ENCODE data around the gene DENND1B. TPM values are rescaled to one million over a fixed set of nuclear protein-coding genes. Genes with fewer than 3 reads are reported as not detected.
"Not testable (repeated sequence)": the region's sequence is repeated elsewhere in the genome, so short reads cannot be mapped to it uniquely, and the experiment has no call there.

Gene DENND1B
- total RNA-seq, 2 experiments from 2014 or later = 22.5 to 27.9 TPM

DNA sequence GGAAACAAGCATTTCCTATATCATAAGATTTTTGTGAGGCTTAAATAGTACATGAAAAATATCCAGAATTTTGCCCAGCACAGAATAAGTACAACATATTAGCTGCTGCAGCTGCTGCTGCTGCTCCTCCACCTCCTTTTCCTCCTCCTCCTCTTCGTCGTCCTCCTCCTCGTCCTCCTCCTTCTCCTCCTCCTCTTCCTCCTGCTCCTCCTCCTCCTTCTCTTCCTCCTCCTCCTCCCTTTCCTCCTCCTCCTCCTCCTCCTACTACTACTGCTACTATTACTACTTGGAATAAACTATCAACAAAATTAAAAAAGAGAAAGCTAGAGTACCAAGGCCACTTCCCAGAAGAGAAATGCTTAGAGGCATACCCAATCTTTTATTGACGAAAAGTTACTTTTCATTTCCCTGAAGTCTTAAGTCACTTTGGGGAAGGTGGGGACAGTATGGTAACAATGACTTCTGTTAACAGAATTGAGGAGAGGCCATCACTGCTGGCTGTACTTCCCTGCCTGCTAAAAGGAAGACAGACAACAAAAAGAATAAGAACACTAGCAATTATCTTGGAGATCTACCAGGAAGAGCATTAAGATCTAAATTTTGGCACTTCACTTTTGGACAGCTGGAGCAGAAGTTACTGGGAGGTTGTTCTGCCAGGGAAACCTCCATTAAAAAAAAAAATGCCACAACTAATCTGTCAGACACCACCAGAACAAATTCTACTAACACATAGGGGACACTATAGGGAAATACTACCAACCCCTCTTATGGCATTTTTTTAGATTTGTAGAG is 7.1 kb downstream of the DENND1B start:
- no peak overlapping the region for H3K4me3 Mint-ChIP-seq
- ATAC-seq (no peak), DNase-seq (no peak)
- CTCF ChIA-PET = no interaction called here
- no peaks in the 10 kb centered on the region for H3K27me3 Mint-ChIP-seq (ENCODE audit: low read depth)
- POLR2A ChIA-PET = interaction anchor here (0.6 kb wide), 2 partner anchors 139 to 1227 kb away, joined by 3 to 4 read pairs; no protein-coding TSS in a partner anchor
- H3K4me1 Mint-ChIP-seq (ENCODE audit: low read depth) = peaks cover 55% of the 10 kb centered on the region
- H3K36me3 Mint-ChIP-seq (ENCODE audit: low read depth) = peaks cover 55% of the 10 kb centered on the region
- H3K9me3 Mint-ChIP-seq (ENCODE audit: insufficient read depth) = no peaks in the 10 kb centered on the region
- H3K27ac Mint-ChIP-seq = no peak overlapping the region

DNA sequence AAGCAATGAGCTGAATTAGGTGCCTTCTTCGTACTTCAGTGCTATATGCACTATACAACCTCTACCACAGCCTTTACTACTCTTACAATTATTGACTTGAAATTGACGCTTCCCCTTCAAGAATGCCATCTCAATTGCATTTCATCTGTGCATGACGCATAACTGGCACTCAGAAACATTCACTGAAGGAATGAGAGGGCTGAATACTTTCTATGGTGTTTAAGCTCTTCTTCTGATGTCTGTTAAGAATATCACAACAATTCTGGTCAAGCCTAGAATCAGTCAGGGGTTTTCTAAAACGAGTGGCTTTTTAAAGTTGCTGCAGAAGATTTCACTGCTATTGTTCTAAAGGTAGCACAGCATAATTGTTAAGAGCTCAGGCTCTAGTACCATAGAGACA is 11.5 kb downstream of the DENND1B start:
- no peak overlapping the region for H3K4me3 Mint-ChIP-seq
- no peaks in the 10 kb centered on the region for H3K9me3 Mint-ChIP-seq (ENCODE audit: insufficient read depth)
- H3K36me3 Mint-ChIP-seq (ENCODE audit: low read depth) = peaks cover 47% of the 10 kb centered on the region
- CTCF ChIA-PET = interaction anchor here (0.8 to 1.7 kb wide), 2 partner anchors 12 to 392 kb away, joined by 4 to 5 read pairs; partner anchors contain the start of gene DENND1B
- no peak for DNase-seq
- no peaks in the 10 kb centered on the region for H3K27me3 Mint-ChIP-seq (ENCODE audit: low read depth)
- no peak overlapping the region for H3K27ac Mint-ChIP-seq
- H3K4me1 Mint-ChIP-seq (ENCODE audit: low read depth) = peaks cover 42% of the 10 kb centered on the region
- POLR2A ChIA-PET = interaction anchor here (3.3 kb wide), 1 partner anchor 12 kb away, joined by 11 read pairs; the partner anchor contains the start of gene DENND1B
- ATAC-seq = no peak

- no peak for DNase-seq
- ChIA-PET POLR2A (interaction anchor here (3.3 kb wide), 1 partner anchor 12 kb away, joined by 11 read pairs; the partner anchor contains the start of gene DENND1B), CTCF (interaction anchor here (0.8 to 1.7 kb wide), 2 partner anchors 12 to 393 kb away, joined by 4 to 5 read pairs; partner anchors contain the start of gene DENND1B)
- Mint-ChIP-seq H3K36me3 (ENCODE audit: low read depth) (peaks cover 44% of the 10 kb centered on the region), H3K27me3 (ENCODE audit: low read depth) (no peaks in the 10 kb centered on the region), H3K9me3 (ENCODE audit: insufficient read depth) (no peaks in the 10 kb centered on the region), H3K27ac (no peak overlapping the region), H3K4me1 (ENCODE audit: low read depth) (peaks cover 38% of the 10 kb centered on the region), H3K4me3 (no peak overlapping the region)
- no peak for ATAC-seq
These were observed 12.0 kb downstream of the DENND1B start for GRCh38 chr1:197763307-197763706.

- peaks cover 34% of the 10 kb centered on the region for H3K36me3 Mint-ChIP-seq (ENCODE audit: low read depth)
- ATAC-seq (no peak), DNase-seq (no peak)
- ChIA-PET CTCF (interaction anchor here (0.8 to 0.9 kb wide), 2 partner anchors 144 to 146 kb away, joined by 3 to 4 read pairs; no protein-coding TSS in a partner anchor), POLR2A (interaction anchor here (0.6 to 3.3 kb wide), 2 partner anchors 14 to 82 kb away, joined by 3 to 11 read pairs; partner anchors contain the start of gene DENND1B)
- H3K9me3 Mint-ChIP-seq (ENCODE audit: insufficient read depth) = no peaks in the 10 kb centered on the region
- H3K4me1 Mint-ChIP-seq (ENCODE audit: low read depth) = peaks cover 28% of the 10 kb centered on the region
- no peaks in the 10 kb centered on the region for H3K27me3 Mint-ChIP-seq (ENCODE audit: low read depth)
- no peak overlapping the region for H3K27ac Mint-ChIP-seq
- H3K4me3 Mint-ChIP-seq = no peak overlapping the region
These were observed 13.6 kb downstream of the DENND1B start for GRCh38 chr1:197761654-197762053.

DNA sequence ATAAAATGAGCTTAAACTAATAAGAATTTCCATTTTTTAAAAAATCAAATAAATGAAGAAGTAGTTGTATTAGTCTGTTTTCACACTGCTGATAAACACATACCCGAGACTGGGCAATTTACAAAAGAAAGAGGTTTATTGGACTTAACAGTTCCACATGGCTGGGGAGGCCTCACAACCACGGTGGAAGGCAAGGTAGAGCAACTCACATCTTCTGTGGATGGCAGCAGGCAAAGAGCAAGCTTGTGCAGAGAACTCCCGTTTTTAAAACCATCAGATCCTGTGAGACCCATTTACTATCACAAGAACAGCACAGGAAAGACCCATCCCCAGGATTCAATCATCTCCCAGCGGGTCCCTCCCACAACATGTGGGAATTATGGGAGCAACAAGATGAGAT is 19.7 kb downstream of the DENND1B start:
- H3K4me3 Mint-ChIP-seq; H3K9me3 Mint-ChIP-seq (ENCODE audit: insufficient read depth); H3K27ac Mint-ChIP-seq; ATAC-seq; H3K27me3 Mint-ChIP-seq (ENCODE audit: low read depth); POLR2A ChIA-PET; DNase-seq: not testable (repeated sequence)
- CTCF ChIA-PET = interaction anchor here (0.7 to 1.1 kb wide), 2 partner anchors 10 to 143 kb away, joined by 3 read pairs; no protein-coding TSS in a partner anchor
- peaks cover 10% of the 10 kb centered on the region for H3K4me1 Mint-ChIP-seq (ENCODE audit: low read depth)
- peaks cover 33% of the 10 kb centered on the region for H3K36me3 Mint-ChIP-seq (ENCODE audit: low read depth)

- peaks cover 35% of the 10 kb centered on the region for H3K36me3 Mint-ChIP-seq (ENCODE audit: low read depth)
- H3K4me1 Mint-ChIP-seq (ENCODE audit: low read depth) = peaks cover 13% of the 10 kb centered on the region
- CTCF ChIA-PET; H3K27ac Mint-ChIP-seq; H3K27me3 Mint-ChIP-seq (ENCODE audit: low read depth); H3K9me3 Mint-ChIP-seq (ENCODE audit: insufficient read depth); ATAC-seq; POLR2A ChIA-PET; DNase-seq; H3K4me3 Mint-ChIP-seq: not testable (repeated sequence)
These were observed 22.6 kb downstream of the DENND1B start for GRCh38 chr1:197752652-197753164.

DNA sequence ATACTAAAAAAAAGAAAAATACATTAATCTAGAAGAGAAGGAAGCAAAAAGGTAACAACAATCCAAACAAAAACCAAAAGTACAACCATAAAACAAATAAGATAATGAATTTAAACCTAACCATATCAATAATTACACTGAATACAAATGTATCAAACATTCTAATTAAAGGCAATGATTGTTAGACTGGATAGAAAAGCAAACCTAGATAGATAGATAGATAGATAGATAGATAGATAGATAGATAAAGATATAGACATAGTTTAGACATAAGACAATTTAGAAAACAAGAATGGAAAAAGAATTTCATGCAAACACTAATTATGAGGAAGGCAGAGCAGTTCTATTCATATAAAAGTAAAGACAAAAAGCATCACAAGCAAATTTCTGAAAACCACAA is 24.9 kb downstream of the DENND1B start:
- ATAC-seq (no peak), DNase-seq (no peak)
- no peak overlapping the region for H3K27ac Mint-ChIP-seq
- CTCF ChIA-PET = no interaction called here
- no peaks in the 10 kb centered on the region for H3K9me3 Mint-ChIP-seq (ENCODE audit: insufficient read depth)
- peaks cover 39% of the 10 kb centered on the region for H3K36me3 Mint-ChIP-seq (ENCODE audit: low read depth)
- POLR2A ChIA-PET = no interaction called here
- no peak overlapping the region for H3K4me3 Mint-ChIP-seq
- peaks cover 7% of the 10 kb centered on the region for H3K4me1 Mint-ChIP-seq (ENCODE audit: low read depth)
- no peaks in the 10 kb centered on the region for H3K27me3 Mint-ChIP-seq (ENCODE audit: low read depth)

DNA sequence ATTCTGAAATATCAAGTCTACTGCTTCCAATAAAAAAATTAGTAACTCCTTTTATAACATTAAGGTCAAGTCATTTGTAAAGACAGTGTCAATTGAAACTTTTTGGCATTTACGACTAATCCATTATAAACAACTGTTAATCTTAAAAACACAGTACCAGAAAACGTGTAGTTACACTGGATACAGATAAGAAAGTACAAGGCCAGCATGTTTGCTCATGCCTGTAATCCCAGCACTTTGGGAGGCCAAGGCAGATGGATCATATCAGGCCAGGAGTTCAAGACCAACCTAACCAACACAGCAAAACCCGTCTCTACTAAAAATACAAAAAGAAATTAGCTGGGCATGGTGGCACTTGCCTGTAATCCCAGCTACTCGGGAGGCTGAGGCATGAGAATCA is 29.4 kb downstream of the DENND1B start:
- CTCF ChIA-PET = no interaction called here
- Mint-ChIP-seq H3K27ac (no peak overlapping the region), H3K4me1 (ENCODE audit: low read depth) (peaks cover 8% of the 10 kb centered on the region), H3K27me3 (ENCODE audit: low read depth) (no peaks in the 10 kb centered on the region), H3K4me3 (no peak overlapping the region), H3K9me3 (ENCODE audit: insufficient read depth) (no peaks in the 10 kb centered on the region), H3K36me3 (ENCODE audit: low read depth) (peaks cover 24% of the 10 kb centered on the region)
- POLR2A ChIA-PET = no interaction called here
- DNase-seq (no peak), ATAC-seq (no peak)

DNA sequence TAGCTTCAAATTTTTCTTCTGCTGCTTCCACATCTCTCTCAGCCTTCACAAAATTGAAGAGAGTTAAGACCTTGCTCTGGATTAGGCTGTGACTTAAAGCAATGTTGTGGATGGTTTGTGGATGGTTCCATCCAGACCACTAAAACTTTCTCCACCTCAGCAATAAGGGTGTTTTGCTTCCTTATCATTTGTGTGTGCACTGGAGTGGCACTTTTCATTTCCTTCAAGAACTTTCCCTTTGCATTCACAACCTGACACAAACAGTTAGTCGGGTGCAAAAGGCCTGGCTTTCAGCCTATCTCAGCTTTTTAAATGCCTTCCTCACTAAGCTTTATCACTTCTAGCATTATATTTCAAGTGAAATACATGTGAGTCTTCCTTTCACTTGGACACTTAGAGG is 30.3 kb downstream of the DENND1B start:
- ChIA-PET POLR2A (no interaction called here), CTCF (interaction anchor here (0.7 to 1.4 kb wide), 2 partner anchors 11 to 124 kb away, joined by 3 read pairs; no protein-coding TSS in a partner anchor)
- Mint-ChIP-seq H3K27ac (no peak overlapping the region), H3K9me3 (ENCODE audit: insufficient read depth) (no peaks in the 10 kb centered on the region), H3K4me1 (ENCODE audit: low read depth) (peaks cover 2% of the 10 kb centered on the region), H3K36me3 (ENCODE audit: low read depth) (peaks cover 24% of the 10 kb centered on the region), H3K27me3 (ENCODE audit: low read depth) (no peaks in the 10 kb centered on the region), H3K4me3 (no peak overlapping the region)
- no peak for ATAC-seq
- DNase-seq = no peak

- DNase-seq (no peak), ATAC-seq (no peak)
- H3K27ac Mint-ChIP-seq = no peak overlapping the region
- ChIA-PET POLR2A (no interaction called here), CTCF (interaction anchor here (1.4 kb wide), 1 partner anchor 125 kb away, joined by 3 read pairs; no protein-coding TSS in a partner anchor)
- H3K4me3 Mint-ChIP-seq = no peak overlapping the region
- peaks cover 21% of the 10 kb centered on the region for H3K36me3 Mint-ChIP-seq (ENCODE audit: low read depth)
- H3K9me3 Mint-ChIP-seq (ENCODE audit: insufficient read depth) = no peaks in the 10 kb centered on the region
- H3K27me3 Mint-ChIP-seq (ENCODE audit: low read depth) = no peaks in the 10 kb centered on the region
- H3K4me1 Mint-ChIP-seq (ENCODE audit: low read depth) = peaks cover 12% of the 10 kb centered on the region
These were observed 31.7 kb downstream of the DENND1B start for GRCh38 chr1:197743578-197743977.

- ChIA-PET POLR2A (no interaction called here), CTCF (no interaction called here)
- H3K4me1 Mint-ChIP-seq (ENCODE audit: low read depth) = peaks cover 15% of the 10 kb centered on the region
- H3K9me3 Mint-ChIP-seq (ENCODE audit: insufficient read depth) = no peaks in the 10 kb centered on the region
- no peaks in the 10 kb centered on the region for H3K27me3 Mint-ChIP-seq (ENCODE audit: low read depth)
- no peak overlapping the region for H3K4me3 Mint-ChIP-seq
- H3K27ac Mint-ChIP-seq = no peak overlapping the region
- H3K36me3 Mint-ChIP-seq (ENCODE audit: low read depth) = peaks cover 13% of the 10 kb centered on the region
- DNase-seq (no peak), ATAC-seq (no peak)
These were observed 34.3 kb downstream of the DENND1B start for GRCh38 chr1:197740992-197741391.

DNA sequence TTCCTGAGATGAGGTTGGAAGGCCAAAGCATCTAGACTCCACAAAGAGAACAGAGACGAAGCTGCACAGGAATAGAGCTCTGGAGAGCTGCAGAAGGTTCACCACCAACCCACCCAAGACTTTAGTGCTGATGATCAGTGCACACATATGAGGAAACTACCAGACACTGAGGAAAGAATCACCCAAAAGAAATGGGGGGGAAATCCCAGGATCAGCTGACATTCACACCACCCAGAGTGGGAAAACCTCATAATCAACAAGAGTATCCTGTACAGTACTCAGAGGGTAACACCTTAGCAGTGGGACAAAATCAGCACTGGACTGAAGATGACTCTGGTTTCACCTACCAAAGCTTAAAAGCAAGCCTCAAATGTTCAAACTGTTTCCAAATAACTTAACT is 36.4 kb downstream of the DENND1B start:
- H3K27ac Mint-ChIP-seq = no peak overlapping the region
- ChIA-PET POLR2A (no interaction called here), CTCF (interaction anchor here (0.9 to 1.0 kb wide), 2 partner anchors 25 to 130 kb away, joined by 3 read pairs; no protein-coding TSS in a partner anchor)
- no peak overlapping the region for H3K4me3 Mint-ChIP-seq
- DNase-seq = no peak
- peaks cover 13% of the 10 kb centered on the region for H3K4me1 Mint-ChIP-seq (ENCODE audit: low read depth)
- ATAC-seq = no peak
- no peaks in the 10 kb centered on the region for H3K27me3 Mint-ChIP-seq (ENCODE audit: low read depth)
- peaks cover 13% of the 10 kb centered on the region for H3K36me3 Mint-ChIP-seq (ENCODE audit: low read depth)
- H3K9me3 Mint-ChIP-seq (ENCODE audit: insufficient read depth) = no peaks in the 10 kb centered on the region

Data from activated CD8-positive, alpha-beta T cell treated with anti-CD3 and anti-CD28 coated beads, Interleukin-2, amount 10 ng/mL, durations not matched to agents 7 days and 5 days (primary cell).